ENCODE results near the gene GPC6.

DNA sequence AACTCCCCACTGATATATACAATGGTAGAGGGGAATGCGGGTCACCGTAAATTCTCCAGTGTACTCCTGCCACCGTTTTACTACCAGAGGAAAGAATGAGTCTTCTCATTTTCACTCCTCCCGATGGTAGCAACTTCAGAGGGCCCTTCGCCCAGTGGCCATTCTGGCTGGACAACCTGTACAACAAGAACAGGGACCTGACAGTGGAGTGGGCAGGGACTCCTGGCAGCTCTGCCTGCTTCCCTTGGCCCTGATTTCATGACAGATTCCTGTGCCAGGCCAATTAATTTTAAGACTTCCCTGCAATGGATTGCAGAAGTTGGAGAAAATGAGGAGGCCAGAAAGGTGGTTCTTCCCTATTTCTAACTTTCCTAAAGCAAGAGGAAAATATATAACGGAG lies 148.9 kb downstream of the GPC6 start:
- TF ChIP-seq, protein P1, sequence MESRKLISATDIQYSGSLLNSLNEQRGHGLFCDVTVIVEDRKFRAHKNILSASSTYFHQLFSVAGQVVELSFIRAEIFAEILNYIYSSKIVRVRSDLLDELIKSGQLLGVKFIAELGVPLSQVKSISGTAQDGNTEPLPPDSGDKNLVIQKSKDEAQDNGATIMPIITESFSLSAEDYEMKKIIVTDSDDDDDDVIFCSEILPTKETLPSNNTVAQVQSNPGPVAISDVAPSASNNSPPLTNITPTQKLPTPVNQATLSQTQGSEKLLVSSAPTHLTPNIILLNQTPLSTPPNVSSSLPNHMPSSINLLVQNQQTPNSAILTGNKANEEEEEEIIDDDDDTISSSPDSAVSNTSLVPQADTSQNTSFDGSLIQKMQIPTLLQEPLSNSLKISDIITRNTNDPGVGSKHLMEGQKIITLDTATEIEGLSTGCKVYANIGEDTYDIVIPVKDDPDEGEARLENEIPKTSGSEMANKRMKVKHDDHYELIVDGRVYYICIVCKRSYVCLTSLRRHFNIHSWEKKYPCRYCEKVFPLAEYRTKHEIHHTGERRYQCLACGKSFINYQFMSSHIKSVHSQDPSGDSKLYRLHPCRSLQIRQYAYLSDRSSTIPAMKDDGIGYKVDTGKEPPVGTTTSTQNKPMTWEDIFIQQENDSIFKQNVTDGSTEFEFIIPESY (IDR thresholded peaks at IDR 0.05) = no peak
- TF ChIP-seq EGR1 (IDR thresholded peaks at IDR 0.05; ENCODE audit: low read depth in 2 of 2) (no peak), RAD21 (IDR thresholded peaks at IDR 0.05) (no peak), TAF1 (conservative IDR thresholded peaks at IDR 0.05) (no peak), FOXA1 (IDR thresholded peaks at IDR 0.05) (no peak), JUND (IDR thresholded peaks at IDR 0.05) (no peak)
- TF ChIP-seq, protein P2, sequence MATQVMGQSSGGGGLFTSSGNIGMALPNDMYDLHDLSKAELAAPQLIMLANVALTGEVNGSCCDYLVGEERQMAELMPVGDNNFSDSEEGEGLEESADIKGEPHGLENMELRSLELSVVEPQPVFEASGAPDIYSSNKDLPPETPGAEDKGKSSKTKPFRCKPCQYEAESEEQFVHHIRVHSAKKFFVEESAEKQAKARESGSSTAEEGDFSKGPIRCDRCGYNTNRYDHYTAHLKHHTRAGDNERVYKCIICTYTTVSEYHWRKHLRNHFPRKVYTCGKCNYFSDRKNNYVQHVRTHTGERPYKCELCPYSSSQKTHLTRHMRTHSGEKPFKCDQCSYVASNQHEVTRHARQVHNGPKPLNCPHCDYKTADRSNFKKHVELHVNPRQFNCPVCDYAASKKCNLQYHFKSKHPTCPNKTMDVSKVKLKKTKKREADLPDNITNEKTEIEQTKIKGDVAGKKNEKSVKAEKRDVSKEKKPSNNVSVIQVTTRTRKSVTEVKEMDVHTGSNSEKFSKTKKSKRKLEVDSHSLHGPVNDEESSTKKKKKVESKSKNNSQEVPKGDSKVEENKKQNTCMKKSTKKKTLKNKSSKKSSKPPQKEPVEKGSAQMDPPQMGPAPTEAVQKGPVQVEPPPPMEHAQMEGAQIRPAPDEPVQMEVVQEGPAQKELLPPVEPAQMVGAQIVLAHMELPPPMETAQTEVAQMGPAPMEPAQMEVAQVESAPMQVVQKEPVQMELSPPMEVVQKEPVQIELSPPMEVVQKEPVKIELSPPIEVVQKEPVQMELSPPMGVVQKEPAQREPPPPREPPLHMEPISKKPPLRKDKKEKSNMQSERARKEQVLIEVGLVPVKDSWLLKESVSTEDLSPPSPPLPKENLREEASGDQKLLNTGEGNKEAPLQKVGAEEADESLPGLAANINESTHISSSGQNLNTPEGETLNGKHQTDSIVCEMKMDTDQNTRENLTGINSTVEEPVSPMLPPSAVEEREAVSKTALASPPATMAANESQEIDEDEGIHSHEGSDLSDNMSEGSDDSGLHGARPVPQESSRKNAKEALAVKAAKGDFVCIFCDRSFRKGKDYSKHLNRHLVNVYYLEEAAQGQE (IDR thresholded peaks at IDR 0.05) = no peak
- TF ChIP-seq, protein P3, sequence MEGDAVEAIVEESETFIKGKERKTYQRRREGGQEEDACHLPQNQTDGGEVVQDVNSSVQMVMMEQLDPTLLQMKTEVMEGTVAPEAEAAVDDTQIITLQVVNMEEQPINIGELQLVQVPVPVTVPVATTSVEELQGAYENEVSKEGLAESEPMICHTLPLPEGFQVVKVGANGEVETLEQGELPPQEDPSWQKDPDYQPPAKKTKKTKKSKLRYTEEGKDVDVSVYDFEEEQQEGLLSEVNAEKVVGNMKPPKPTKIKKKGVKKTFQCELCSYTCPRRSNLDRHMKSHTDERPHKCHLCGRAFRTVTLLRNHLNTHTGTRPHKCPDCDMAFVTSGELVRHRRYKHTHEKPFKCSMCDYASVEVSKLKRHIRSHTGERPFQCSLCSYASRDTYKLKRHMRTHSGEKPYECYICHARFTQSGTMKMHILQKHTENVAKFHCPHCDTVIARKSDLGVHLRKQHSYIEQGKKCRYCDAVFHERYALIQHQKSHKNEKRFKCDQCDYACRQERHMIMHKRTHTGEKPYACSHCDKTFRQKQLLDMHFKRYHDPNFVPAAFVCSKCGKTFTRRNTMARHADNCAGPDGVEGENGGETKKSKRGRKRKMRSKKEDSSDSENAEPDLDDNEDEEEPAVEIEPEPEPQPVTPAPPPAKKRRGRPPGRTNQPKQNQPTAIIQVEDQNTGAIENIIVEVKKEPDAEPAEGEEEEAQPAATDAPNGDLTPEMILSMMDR (IDR thresholded peaks at IDR 0.05; ENCODE audit: low read depth, low read length, missing input control) = no peak

Data from liver (tissue), 3 donors.